ENCODE data around the gene COL4A1.

Gene COL4A1

GRCh38 chr13:110156301-110157049 lies 150.5 kb downstream of the COL4A1 start:
- no peak for DNase-seq

DNA sequence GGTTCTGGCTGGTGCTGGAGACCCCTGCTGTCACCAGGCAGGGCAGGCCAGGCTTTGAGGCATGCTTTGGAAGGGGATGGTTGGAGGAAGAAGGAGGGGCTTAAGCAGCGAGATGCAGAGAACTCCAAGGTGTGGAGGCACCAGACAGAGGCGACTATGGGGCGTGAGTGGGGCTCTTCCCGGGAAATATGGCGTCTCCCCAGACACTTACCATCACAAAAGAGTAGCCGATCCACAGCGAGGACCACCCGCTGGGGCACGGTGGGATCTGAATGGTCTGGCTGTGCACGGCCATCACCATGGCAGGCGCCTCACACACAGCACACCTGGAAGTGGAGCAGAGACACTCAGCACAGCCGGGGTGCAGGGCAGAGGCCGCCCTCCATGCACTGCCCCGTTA lies 151.9 kb downstream of the COL4A1 start:
- DNase-seq: no peak

- no peak for DNase-seq
Measured at GRCh38 chr13:110154410-110154933, 152.5 kb downstream of the COL4A1 start.

GRCh38 chr13:110152351-110152750 lies 154.6 kb downstream of the COL4A1 start:
- DNase-seq: no peak

DNA sequence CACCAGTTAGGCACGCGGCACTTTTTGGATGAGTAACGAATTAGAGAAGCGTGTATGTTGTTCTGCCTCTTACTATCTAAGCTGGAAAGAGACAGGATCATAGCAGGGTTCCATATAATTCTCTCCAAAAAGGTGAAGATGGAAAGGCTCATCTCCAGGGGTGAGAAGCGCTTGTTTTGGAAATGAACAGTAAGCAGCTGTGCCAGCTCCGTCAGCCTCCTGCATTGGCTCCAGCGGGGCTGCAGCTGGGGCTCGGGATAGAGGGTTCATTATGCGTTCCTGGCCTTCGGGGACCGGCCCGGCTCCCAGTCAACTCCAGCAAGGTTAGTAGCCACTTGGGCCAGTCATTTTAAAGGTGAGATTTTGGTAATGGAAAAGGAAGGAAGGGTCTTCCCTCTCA lies 155.5 kb downstream of the COL4A1 start:
- DNase-seq: no peak

DNA sequence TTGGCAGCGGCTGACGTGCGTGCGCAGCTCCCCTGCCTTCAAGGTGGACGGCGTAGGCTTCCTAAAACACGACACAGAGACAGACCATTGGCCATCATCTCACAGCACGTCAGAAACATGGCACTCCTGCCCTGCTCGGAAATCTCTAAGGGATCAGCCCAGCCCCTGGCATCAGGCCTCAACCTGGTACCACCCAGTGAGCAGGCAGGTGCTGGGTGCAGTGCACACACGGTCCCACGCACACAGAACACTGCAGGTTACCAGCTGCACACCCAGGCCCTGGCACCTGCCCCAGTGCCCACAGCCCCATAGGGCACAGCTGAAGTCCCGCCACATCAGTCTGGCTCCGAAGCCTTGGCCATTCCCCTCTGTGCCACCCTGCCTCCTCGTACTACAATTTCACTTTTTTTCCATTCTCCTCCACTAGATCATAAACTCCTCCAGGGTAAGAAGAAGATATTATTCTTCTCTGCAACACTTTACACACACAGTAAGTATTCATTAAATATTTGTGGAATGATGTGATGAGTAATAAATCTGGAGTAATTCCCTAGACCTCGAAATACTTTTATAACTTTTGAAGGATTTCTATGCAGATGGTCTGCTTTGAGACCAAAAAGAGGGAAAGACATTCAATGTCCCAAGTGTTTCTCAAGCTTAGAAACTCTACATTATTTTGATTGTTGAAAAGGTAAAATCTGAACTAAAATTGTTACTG lies 156.4 kb downstream of the COL4A1 start:
- no peak for DNase-seq

DNA sequence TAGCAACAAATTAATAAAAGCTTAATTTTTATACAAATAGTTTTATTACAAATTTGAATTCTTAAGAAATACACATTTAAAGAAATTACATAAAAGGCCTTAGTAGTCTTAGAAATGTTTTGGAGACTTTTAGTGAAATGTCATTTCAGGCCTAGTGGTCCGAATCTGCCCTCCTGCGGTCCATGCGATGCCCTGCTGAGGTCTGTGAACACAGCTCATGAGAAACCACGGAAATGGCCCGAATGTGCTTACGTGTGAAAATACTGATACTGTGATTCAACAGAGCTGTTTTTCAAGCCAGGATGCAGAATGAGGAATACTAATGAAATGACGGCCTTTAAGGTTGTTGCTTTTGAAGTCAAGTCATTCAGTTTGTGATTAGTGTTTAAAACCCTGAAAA lies 157.9 kb downstream of the COL4A1 start:
- DNase-seq: no peak

GRCh38 chr13:110140099-110140498 lies 166.9 kb downstream of the COL4A1 start:
- no peak for DNase-seq

- DNase-seq: no peak
Measured at GRCh38 chr13:110138700-110139036, 168.3 kb downstream of the COL4A1 start.

GRCh38 chr13:110138010-110138699 lies 168.8 kb downstream of the COL4A1 start:
- peak; percentile 87 for DNase-seq

DNA sequence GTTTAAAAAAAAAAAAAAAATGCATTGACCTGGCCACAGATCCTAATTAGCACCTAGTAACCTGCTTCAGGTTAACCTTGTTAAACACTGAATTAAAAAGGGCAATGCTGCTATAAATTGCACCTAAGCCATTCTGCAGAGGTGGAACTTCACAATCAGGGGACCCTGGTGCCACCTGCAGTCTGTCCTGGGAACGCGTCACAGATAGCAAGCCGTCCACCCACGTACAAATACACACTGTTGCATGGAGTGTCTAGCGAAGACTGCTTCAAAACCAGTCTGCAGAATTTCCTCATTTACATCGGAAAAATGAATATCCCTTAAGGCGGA lies 169.3 kb downstream of the COL4A1 start:
- peak; percentile 88 for DNase-seq

GRCh38 chr13:110136660-110137585 lies 170.0 kb downstream of the COL4A1 start:
- DNase-seq: no peak

GRCh38 chr13:110135977-110136597 lies 170.9 kb downstream of the COL4A1 start:
- DNase-seq: no peak

GRCh38 chr13:110134801-110135200 lies 172.2 kb downstream of the COL4A1 start:
- DNase-seq: no peak

DNA sequence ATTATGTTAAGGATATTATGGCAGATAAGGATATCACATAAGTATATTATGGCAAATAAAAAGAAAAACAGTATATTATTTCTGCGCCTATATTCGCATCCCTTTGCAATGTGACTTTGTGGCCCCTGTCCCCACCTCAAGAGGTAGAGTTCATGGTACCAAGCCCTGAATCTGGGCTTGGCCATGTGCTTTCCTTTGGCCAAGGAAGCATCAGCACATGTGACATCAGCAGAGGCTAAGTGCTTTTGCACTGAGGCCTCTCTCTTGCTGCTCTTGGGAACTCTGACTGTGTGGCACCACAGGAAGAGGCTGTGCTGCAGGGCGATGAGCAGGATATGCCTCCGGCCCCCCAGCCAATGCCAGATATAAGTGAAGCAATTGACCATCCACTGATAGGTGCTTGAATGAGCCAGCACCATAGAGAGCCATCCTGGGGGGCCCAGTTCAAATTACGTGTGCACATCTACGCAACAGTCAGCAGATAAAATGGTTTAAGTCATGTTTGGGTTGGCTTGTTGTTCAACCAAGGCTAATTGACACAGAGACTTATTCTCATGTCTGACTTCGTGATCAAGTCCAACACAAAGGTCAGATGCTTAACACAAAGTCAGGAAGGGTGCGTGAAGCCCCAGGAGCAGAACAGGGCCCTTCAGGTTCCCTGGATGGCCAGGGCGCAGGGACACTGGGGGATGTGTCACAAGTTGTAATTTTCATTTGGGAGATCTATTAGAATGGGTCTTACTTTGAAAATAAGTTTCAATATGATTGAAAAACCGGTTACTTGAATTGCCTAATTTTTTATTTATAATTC lies 173.3 kb downstream of the COL4A1 start:
- DNase-seq: no peak

DNA sequence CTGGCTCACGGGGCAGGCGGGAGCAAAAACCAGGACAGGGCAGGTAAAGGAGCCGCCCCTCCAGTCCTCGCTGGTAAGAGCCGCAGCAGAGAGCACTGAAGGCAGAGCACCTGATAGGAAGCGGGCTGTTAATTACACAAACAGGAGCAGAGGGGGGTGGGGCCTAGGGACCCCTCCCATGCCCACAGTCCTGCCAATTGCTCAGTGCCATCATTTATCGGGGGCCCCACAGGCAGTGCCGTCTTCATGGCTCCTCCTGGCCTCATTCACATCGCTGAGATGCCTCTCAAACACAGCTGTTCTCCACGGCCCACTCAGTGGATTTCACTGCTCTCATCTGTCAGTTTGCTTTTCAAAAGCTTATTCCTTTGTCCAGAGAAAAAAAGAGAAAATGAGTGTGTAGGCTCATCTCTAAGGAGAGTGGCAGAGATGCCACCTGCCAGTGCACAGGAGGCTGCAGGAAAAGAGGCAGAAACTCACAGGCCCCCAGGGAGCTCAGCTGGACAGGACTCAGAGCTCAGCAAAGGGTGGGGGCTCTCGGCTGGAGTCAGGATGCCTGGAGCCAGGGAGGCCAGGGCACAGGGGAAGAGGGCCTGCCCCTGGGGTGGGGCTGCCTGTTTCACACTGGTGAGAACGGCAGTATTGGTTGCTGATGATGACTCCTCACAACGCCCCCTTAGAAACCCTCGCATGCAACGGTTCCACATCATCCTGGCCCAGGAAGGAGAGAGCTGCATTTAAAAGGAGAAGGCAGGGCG lies 174.6 kb downstream of the COL4A1 start:
- peak; percentile 79 for DNase-seq

GRCh38 chr13:110131424-110131823 lies 175.5 kb downstream of the COL4A1 start:
- DNase-seq: no peak

DNA sequence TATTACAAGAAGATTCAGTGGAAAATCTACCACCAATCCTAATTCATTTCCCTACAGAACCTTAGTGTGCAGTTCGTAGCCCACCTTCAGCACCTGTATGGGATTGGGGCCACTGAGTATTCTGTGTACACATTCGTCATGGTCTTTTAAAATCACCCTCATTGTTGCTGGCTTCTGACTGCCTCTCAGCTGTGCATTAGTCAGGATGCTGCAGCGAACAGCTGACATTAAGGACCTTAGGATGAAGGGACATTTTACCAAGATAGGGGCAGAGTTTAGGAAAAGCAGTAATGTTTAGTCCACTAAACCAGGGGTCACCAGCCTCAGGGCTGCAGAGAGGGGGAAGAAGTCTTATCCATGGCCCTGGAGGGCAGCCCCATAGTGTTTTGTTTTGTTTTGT lies 176.5 kb downstream of the COL4A1 start:
- peak; percentile 33 for DNase-seq

- no peak for DNase-seq
Measured at GRCh38 chr13:110129539-110130186, 177.3 kb downstream of the COL4A1 start.

GRCh38 chr13:110129076-110129475 lies 177.9 kb downstream of the COL4A1 start:
- no peak for DNase-seq
